Neural crest cell (in vitro differentiated cells): Measurements from ENCODE around the gene VPS39. TPM values are rescaled to one million over a fixed set of nuclear protein-coding genes. Genes with fewer than 3 reads are reported as not detected.
A peak's percentile ranks its signal among the peaks of the same experiment; 100 is the strongest.

Experiments
- DNase-seq: peaks from one replicate; pipeline ENCODE4 v3.0.0; 2021; ENCODE audit warnings: low read depth, mixed read lengths, low spot score
- H3K27ac Mint-ChIP-seq: one replicate; pipeline ENCODE4 v1.8.0; 2021; ENCODE audit warnings: mild to moderate bottlenecking, mixed read lengths; ENCODE audit not compliant: unreplicated experiment
- H3K27me3 Mint-ChIP-seq: 2 replicates; pipeline ENCODE4 v1.8.0; 2021; ENCODE audit warnings: low read depth, mild to moderate bottlenecking, mixed read lengths
- H3K36me3 Mint-ChIP-seq: 2 replicates; pipeline ENCODE4 v1.8.0; 2021; ENCODE audit warnings: low read depth, mild to moderate bottlenecking, mixed read lengths
- H3K4me1 Mint-ChIP-seq: 2 replicates; pipeline ENCODE4 v1.8.0; 2021; ENCODE audit warnings: mixed read lengths
- H3K4me3 Mint-ChIP-seq: one replicate; pipeline ENCODE4 v1.8.0; 2021; ENCODE audit warnings: mild to moderate bottlenecking, mixed read lengths
- H3K9me3 Mint-ChIP-seq: 2 replicates; pipeline ENCODE4 v1.8.0; 2021; ENCODE audit warnings: mixed read lengths
- CTCF ChIP-seq: fragments of 200-600 bp; sonication (generic); conservative IDR thresholded peaks from 2 replicates; pipeline ENCODE4 v1.5.0; 2021; ENCODE audit warnings: antibody characterized with exemption, mild to moderate bottlenecking
- total RNA-seq: library from RNA; stranded (reverse); gene quantifications from 2 replicates; pipeline ENCODE4 v1.2.1, GENCODE V29; 2021

The VPS39 gene
- total RNA-seq, 1 donor from 2014 or later: 56.9 TPM

GRCh38 chr15:42152921-42153698 lies 55.0 kb downstream of the VPS39 start:
- no peak overlapping the region for H3K4me3 Mint-ChIP-seq
- no peaks in the 10 kb centered on the region for H3K36me3 Mint-ChIP-seq
- DNase-seq: no peak
- no peaks in the 10 kb centered on the region for H3K27me3 Mint-ChIP-seq
- H3K27ac Mint-ChIP-seq: no peak overlapping the region
- H3K9me3 Mint-ChIP-seq: no peaks in the 10 kb centered on the region
- TF ChIP-seq CTCF: no peak
- peaks cover 4% of the 10 kb centered on the region for H3K4me1 Mint-ChIP-seq

GRCh38 chr15:42152196-42152920 lies 55.7 kb downstream of the VPS39 start:
- TF ChIP-seq CTCF: no peak
- H3K27me3 Mint-ChIP-seq: no peaks in the 10 kb centered on the region
- H3K36me3 Mint-ChIP-seq: no peaks in the 10 kb centered on the region
- no peaks in the 10 kb centered on the region for H3K9me3 Mint-ChIP-seq
- no peak for DNase-seq
- H3K27ac Mint-ChIP-seq: peak overlapping the region; percentile 40
- peaks cover 4% of the 10 kb centered on the region for H3K4me1 Mint-ChIP-seq
- H3K4me3 Mint-ChIP-seq: no peak overlapping the region

- Mint-ChIP-seq H3K36me3 (no peaks in the 10 kb centered on the region), H3K27ac (peak overlapping the region; percentile 40), H3K9me3 (no peaks in the 10 kb centered on the region), H3K4me1 (peaks cover 4% of the 10 kb centered on the region), H3K27me3 (no peaks in the 10 kb centered on the region), H3K4me3 (no peak overlapping the region)
- no peak for DNase-seq
- TF ChIP-seq CTCF: no peak
These were observed 56.4 kb downstream of the VPS39 start for GRCh38 chr15:42151736-42152135.

GRCh38 chr15:42151141-42151561 lies 57.0 kb downstream of the VPS39 start:
- peaks cover 4% of the 10 kb centered on the region for H3K4me1 Mint-ChIP-seq
- H3K9me3 Mint-ChIP-seq: no peaks in the 10 kb centered on the region
- H3K27ac Mint-ChIP-seq: no peak overlapping the region

More at GRCh38 chr15:42151141-42151561, 57.0 kb downstream of the VPS39 start:
- H3K4me3 Mint-ChIP-seq: no peak overlapping the region
- no peak for DNase-seq
- H3K36me3 Mint-ChIP-seq: no peaks in the 10 kb centered on the region
- no peaks in the 10 kb centered on the region for H3K27me3 Mint-ChIP-seq
- no peak for TF ChIP-seq CTCF
